SU-DHL-6 (cell line): Measurements from ENCODE around the gene FHOD3.

Experiments used
- H2AFZ ChIP-seq: fragments of 200-600 bp; sonication (generic); 2 replicates; pipeline ENCODE4 v1.6.1; 2014; ENCODE audit warnings: low read depth, mild to moderate bottlenecking, moderate library complexity, mixed read lengths, antibody characterized with exemption, low read length; ENCODE audit not compliant: severe bottlenecking
- H3F3A ChIP-seq: fragments of 200-600 bp; shearing (Covaris generic); 2 replicates; pipeline ENCODE4 v1.6.0; 2016; ENCODE audit warnings: antibody characterized with exemption, mild to moderate bottlenecking; ENCODE audit not compliant: insufficient read depth
- H3K27ac ChIP-seq: fragments of 200-600 bp; sonication (generic); 2 replicates; pipeline ENCODE4 v1.5.1; 2016; ENCODE audit warnings: low read depth, mild to moderate bottlenecking, low read length, moderate library complexity, mixed read lengths
- H3K27me3 ChIP-seq: fragments of 200-600 bp; sonication (generic), shearing (Covaris generic); 2 replicates; pipeline ENCODE4 v1.6.0; 2014; ENCODE audit warnings: mild to moderate bottlenecking, low read length
- H3K36me3 ChIP-seq: fragments of 200-600 bp; sonication (generic); 2 replicates; pipeline ENCODE4 v1.6.1; 2014; ENCODE audit warnings: mild to moderate bottlenecking, low read length, mixed read lengths
- H3K4me2 ChIP-seq: fragments of 300-600, 200-600 bp; shearing (Covaris generic), sonication (generic); 2 replicates; pipeline ENCODE4 v1.6.0; 2014; ENCODE audit warnings: low read length, low read depth, mild to moderate bottlenecking; ENCODE audit not compliant: poor library complexity, severe bottlenecking
- H3K4me3 ChIP-seq: fragments of 200-600 bp; sonication (generic); 2 replicates; pipeline ENCODE4 v1.5.1; 2014; ENCODE audit warnings: antibody characterized with exemption, low read length, mild to moderate bottlenecking, mixed read lengths; ENCODE audit not compliant: insufficient read depth, poor library complexity, severe bottlenecking
- H3K79me2 ChIP-seq: fragments of 200-600 bp; sonication (generic); 2 replicates; pipeline ENCODE4 v1.6.1; 2014; ENCODE audit warnings: mild to moderate bottlenecking, low read length, moderate library complexity; ENCODE audit not compliant: insufficient read depth
- H3K9ac ChIP-seq: fragments of 200-600 bp; sonication (generic); 2 replicates; pipeline ENCODE4 v1.7.0; 2014; ENCODE audit warnings: mild to moderate bottlenecking, low read length
- H3K9me2 ChIP-seq: fragments of 200-600 bp; sonication (generic); replicated peaks from 2 replicates; pipeline ENCODE4 v1.6.1; 2014; ENCODE audit warnings: low read length; ENCODE audit not compliant: insufficient read depth
- H3K9me3 ChIP-seq: fragments of 200-600 bp; sonication (generic); 2 replicates; pipeline ENCODE4 v1.6.1; 2014; ENCODE audit warnings: low read length, mixed read lengths; ENCODE audit not compliant: insufficient read depth
- H4K20me1 ChIP-seq: fragments of 200-600 bp; sonication (generic); 2 replicates; pipeline ENCODE4 v1.6.1; 2014; ENCODE audit warnings: low read depth, mild to moderate bottlenecking, antibody characterized with exemption, low read length, moderate library complexity, mixed read lengths
- EZH2phosphoT487 ChIP-seq: fragments of 200-600 bp; sonication (generic), shearing (Covaris generic); conservative IDR thresholded peaks from 2 replicates; pipeline ENCODE4 v1.6.1; 2018; ENCODE audit warnings: mild to moderate bottlenecking, antibody characterized with exemption, low read length, moderate library complexity, mixed read lengths
- TF ChIP-seq, protein P1 (sequence below): fragments of 200-600 bp; sonication (generic); IDR thresholded peaks from one replicate; pipeline ENCODE4 v1.5.1; 2017; ENCODE audit warnings: antibody characterized with exemption, mild to moderate bottlenecking, low read length, moderate library complexity; ENCODE audit not compliant: insufficient read depth, poor library complexity, severe bottlenecking

FHOD3 gene

DNA sequence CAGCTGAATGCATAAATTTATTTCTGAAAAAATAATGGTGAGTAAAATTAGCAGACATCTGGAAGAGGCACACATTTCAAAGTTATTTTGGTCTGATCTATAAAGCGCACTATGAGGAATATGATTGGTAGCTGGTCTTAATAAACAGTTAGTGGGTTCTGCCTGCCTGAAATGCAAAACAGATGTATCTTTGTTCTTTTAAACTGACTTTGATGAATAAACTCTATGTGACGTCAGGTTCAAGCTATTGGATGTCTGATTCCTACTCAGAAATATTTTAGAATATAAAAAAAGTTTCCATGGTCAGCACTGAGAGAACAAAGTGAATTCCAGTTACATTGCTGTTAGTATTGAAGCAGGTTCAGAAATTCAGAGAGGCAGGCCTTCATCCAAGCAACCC, 394.9 kb downstream of the FHOD3 start:
- Histone ChIP-seq H3K4me2 (no peak overlapping the region), H3K9me3 (no peaks in the 10 kb centered on the region), H3K9me2 (no peaks in the 10 kb centered on the region), H3F3A (no peaks in the 10 kb centered on the region), H2AFZ (no peak overlapping the region), H4K20me1 (no peaks in the 10 kb centered on the region), H3K27me3 (no peaks in the 10 kb centered on the region), H3K4me3 (no peak overlapping the region), H3K36me3 (no peaks in the 10 kb centered on the region), H3K27ac (no peak overlapping the region), H3K9ac (no peak overlapping the region), H3K79me2 (no peaks in the 10 kb centered on the region)
- TF ChIP-seq, protein P1, sequence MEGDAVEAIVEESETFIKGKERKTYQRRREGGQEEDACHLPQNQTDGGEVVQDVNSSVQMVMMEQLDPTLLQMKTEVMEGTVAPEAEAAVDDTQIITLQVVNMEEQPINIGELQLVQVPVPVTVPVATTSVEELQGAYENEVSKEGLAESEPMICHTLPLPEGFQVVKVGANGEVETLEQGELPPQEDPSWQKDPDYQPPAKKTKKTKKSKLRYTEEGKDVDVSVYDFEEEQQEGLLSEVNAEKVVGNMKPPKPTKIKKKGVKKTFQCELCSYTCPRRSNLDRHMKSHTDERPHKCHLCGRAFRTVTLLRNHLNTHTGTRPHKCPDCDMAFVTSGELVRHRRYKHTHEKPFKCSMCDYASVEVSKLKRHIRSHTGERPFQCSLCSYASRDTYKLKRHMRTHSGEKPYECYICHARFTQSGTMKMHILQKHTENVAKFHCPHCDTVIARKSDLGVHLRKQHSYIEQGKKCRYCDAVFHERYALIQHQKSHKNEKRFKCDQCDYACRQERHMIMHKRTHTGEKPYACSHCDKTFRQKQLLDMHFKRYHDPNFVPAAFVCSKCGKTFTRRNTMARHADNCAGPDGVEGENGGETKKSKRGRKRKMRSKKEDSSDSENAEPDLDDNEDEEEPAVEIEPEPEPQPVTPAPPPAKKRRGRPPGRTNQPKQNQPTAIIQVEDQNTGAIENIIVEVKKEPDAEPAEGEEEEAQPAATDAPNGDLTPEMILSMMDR: no peak
- TF ChIP-seq EZH2phosphoT487: no peak

DNA sequence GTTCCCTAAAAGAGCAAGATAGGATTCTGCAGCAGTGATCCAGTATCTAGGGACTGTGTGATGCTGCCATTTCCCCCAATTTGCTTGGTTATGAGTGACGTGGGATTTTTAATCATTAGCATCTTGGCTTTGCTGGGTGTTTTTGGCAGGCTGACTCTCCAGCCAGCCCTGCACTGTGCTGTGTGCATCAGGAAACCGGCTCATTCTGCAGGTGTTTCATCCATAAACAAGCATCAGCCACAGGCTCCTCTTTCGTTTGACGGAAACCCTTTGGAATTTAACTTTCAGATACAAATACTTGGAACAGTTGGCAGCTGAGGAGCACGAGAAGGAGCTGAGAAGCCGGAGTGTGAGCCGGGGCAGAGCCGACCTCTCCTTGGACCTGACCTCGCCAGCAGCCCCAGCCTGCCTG, 395.4 kb downstream of the FHOD3 start:
- Histone ChIP-seq H3K4me3 (no peak overlapping the region), H3K36me3 (no peaks in the 10 kb centered on the region), H3K9ac (no peak overlapping the region), H3K9me3 (no peaks in the 10 kb centered on the region), H4K20me1 (no peaks in the 10 kb centered on the region), H3K9me2 (no peaks in the 10 kb centered on the region), H2AFZ (no peak overlapping the region), H3K4me2 (no peak overlapping the region), H3F3A (no peaks in the 10 kb centered on the region), H3K27me3 (no peaks in the 10 kb centered on the region), H3K79me2 (no peaks in the 10 kb centered on the region), H3K27ac (no peak overlapping the region)
- no peak for TF ChIP-seq EZH2phosphoT487
- TF ChIP-seq, protein P1: no peak

DNA sequence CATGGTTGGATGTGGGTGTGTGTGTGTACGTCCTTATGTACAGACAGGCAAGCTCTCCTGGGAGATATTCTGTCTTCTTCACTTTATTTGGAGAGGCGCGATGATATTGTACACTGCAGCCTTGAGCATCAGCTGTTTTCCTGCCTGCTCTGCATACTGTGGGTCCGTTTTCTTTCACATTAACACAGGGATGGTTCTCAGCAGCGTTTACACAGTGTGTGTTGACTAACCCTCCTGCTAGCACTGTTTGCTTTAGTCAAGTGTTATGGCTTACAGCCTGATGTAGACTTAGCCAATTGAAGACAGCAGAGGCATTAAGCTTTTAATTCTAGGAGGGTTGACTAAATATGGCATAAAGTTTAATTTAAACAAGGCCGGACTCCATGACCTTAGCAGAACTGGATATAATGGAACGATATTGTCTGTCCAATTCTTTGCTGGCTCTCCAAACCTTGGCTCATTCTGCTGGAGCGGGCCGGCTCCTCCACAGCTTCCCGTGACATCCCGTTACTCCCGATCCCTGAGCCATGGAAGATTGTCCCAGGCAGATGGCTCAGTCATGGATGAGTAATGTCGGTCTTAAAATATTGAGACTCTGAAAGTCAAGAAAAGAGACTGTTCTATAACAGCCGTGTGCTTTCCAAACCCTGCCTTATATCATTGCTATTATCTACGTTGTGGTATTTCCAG, 396.6 kb downstream of the FHOD3 start:
- H3K4me2 ChIP-seq: no peak overlapping the region
- H2AFZ ChIP-seq: no peak overlapping the region
- H3K27me3 ChIP-seq: no peaks in the 10 kb centered on the region
- H3K27ac ChIP-seq: no peak overlapping the region
- no peaks in the 10 kb centered on the region for H3K9me3 ChIP-seq
- no peaks in the 10 kb centered on the region for H4K20me1 ChIP-seq
- TF ChIP-seq, protein P1: no peak
- no peak for TF ChIP-seq EZH2phosphoT487
- no peaks in the 10 kb centered on the region for H3K79me2 ChIP-seq
- H3K9ac ChIP-seq: no peak overlapping the region
- H3F3A ChIP-seq: no peaks in the 10 kb centered on the region
- no peaks in the 10 kb centered on the region for H3K9me2 ChIP-seq
- H3K36me3 ChIP-seq: no peaks in the 10 kb centered on the region
- H3K4me3 ChIP-seq: no peak overlapping the region
